Measurements from ENCODE around the gene SCAPER.

SCAPER gene

GRCh38 chr15:76382987-76383728, 522.0 kb downstream of the SCAPER start:
- in situ Hi-C loops (cut with HindIII; ENCODE audit: low sequenced_read_pairs): no loop called here

GRCh38 chr15:76381366-76381765, 523.8 kb downstream of the SCAPER start:
- in situ Hi-C loops (cut with HindIII; ENCODE audit: low sequenced_read_pairs): no loop called here

GRCh38 chr15:76380249-76380648, 524.9 kb downstream of the SCAPER start:
- in situ Hi-C loops (cut with HindIII; ENCODE audit: low sequenced_read_pairs): no loop called here

GRCh38 chr15:76378691-76379090, 526.4 kb downstream of the SCAPER start:
- in situ Hi-C loops (cut with HindIII; ENCODE audit: low sequenced_read_pairs): loop anchor here (10.0 kb wide), 1 partner anchor 66 kb away; no protein-coding TSS in a partner anchor

GRCh38 chr15:76377751-76378150, 527.4 kb downstream of the SCAPER start:
- in situ Hi-C loops (cut with HindIII; ENCODE audit: low sequenced_read_pairs): loop anchor here (10.0 kb wide), 1 partner anchor 67 kb away; no protein-coding TSS in a partner anchor

GRCh38 chr15:76377217-76377616, 527.9 kb downstream of the SCAPER start:
- in situ Hi-C loops (cut with HindIII; ENCODE audit: low sequenced_read_pairs): loop anchor here (10.0 kb wide), 1 partner anchor 68 kb away; no protein-coding TSS in a partner anchor

- in situ Hi-C loops (cut with HindIII; ENCODE audit: low sequenced_read_pairs): loop anchor here (10.0 kb wide), 1 partner anchor 68 kb away; no protein-coding TSS in a partner anchor
Observed at GRCh38 chr15:76376816-76377215, 528.3 kb downstream of the SCAPER start.

GRCh38 chr15:76376029-76376428, 529.1 kb downstream of the SCAPER start:
- in situ Hi-C loops (cut with HindIII; ENCODE audit: low sequenced_read_pairs): loop anchor here (10.0 kb wide), 1 partner anchor 69 kb away; no protein-coding TSS in a partner anchor

- in situ Hi-C loops (cut with HindIII; ENCODE audit: low sequenced_read_pairs): no loop called here
Observed at GRCh38 chr15:76368122-76368621, 537.0 kb downstream of the SCAPER start.

GRCh38 chr15:76366714-76367113, 538.4 kb downstream of the SCAPER start:
- in situ Hi-C loops (cut with HindIII; ENCODE audit: low sequenced_read_pairs): no loop called here

- in situ Hi-C loops (cut with HindIII; ENCODE audit: low sequenced_read_pairs): no loop called here
Observed at GRCh38 chr15:76363251-76363650, 541.9 kb downstream of the SCAPER start.

GRCh38 chr15:76360416-76360815, 544.7 kb downstream of the SCAPER start:
- in situ Hi-C loops (cut with HindIII; ENCODE audit: low sequenced_read_pairs): no loop called here

GRCh38 chr15:76359152-76359551, 546.0 kb downstream of the SCAPER start:
- in situ Hi-C loops (cut with HindIII; ENCODE audit: low sequenced_read_pairs): no loop called here

- in situ Hi-C loops (cut with HindIII; ENCODE audit: low sequenced_read_pairs): no loop called here
Observed at GRCh38 chr15:76358453-76358852, 546.7 kb downstream of the SCAPER start.

GRCh38 chr15:76354823-76355440, 550.2 kb downstream of the SCAPER start:
- in situ Hi-C loops (cut with HindIII; ENCODE audit: low sequenced_read_pairs): no loop called here

GRCh38 chr15:76353903-76354302, 551.2 kb downstream of the SCAPER start:
- in situ Hi-C loops (cut with HindIII; ENCODE audit: low sequenced_read_pairs): no loop called here

- in situ Hi-C loops (cut with HindIII; ENCODE audit: low sequenced_read_pairs): no loop called here
Observed at GRCh38 chr15:76353023-76353577, 552.0 kb downstream of the SCAPER start.

GRCh38 chr15:76349301-76350070, 555.7 kb downstream of the SCAPER start:
- in situ Hi-C loops (cut with HindIII; ENCODE audit: low sequenced_read_pairs): no loop called here

GRCh38 chr15:76347482-76348055, 557.6 kb downstream of the SCAPER start:
- in situ Hi-C loops (cut with HindIII; ENCODE audit: low sequenced_read_pairs): no loop called here

GRCh38 chr15:76346669-76347481, 558.3 kb downstream of the SCAPER start:
- in situ Hi-C loops (cut with HindIII; ENCODE audit: low sequenced_read_pairs): no loop called here
